Uterus (tissue), 2 donors: ENCODE data around the gene PCNX3.

ENCODE experiments used
- POLR2A ChIP-seq, 2 donors: fragments of 450-650 bp; IDR thresholded peaks; one replicate each; pipeline ENCODE4 v1.6.1; 2016; ENCODE audit warnings: antibody characterized with exemption in 2 of 2, mild to moderate bottlenecking in 1 of 2, moderate library complexity in 1 of 2
- TF ChIP-seq, protein P1 (sequence below), 4 experiments: fragments of 200-600 bp in 2 of 4; fragments of 450-650 bp in 2 of 4; sonication (generic) in 2 of 4; IDR thresholded peaks; one replicate each; pipeline ENCODE4 v1.5.1; 2016 to 2019; ENCODE audit warnings: antibody characterized with exemption in 4 of 4, mild to moderate bottlenecking in 2 of 4, moderate library complexity in 1 of 4

GRCh38 chr11:65589444-65590239, 25.9 kb upstream of the PCNX3 start:
- TF ChIP-seq POLR2A (IDR thresholded peaks at IDR 0.05) = no peak
- TF ChIP-seq, protein P1, sequence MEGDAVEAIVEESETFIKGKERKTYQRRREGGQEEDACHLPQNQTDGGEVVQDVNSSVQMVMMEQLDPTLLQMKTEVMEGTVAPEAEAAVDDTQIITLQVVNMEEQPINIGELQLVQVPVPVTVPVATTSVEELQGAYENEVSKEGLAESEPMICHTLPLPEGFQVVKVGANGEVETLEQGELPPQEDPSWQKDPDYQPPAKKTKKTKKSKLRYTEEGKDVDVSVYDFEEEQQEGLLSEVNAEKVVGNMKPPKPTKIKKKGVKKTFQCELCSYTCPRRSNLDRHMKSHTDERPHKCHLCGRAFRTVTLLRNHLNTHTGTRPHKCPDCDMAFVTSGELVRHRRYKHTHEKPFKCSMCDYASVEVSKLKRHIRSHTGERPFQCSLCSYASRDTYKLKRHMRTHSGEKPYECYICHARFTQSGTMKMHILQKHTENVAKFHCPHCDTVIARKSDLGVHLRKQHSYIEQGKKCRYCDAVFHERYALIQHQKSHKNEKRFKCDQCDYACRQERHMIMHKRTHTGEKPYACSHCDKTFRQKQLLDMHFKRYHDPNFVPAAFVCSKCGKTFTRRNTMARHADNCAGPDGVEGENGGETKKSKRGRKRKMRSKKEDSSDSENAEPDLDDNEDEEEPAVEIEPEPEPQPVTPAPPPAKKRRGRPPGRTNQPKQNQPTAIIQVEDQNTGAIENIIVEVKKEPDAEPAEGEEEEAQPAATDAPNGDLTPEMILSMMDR (IDR thresholded peaks at IDR 0.05) = no peak
